ENCODE measurements around the gene CSK.

DNA sequence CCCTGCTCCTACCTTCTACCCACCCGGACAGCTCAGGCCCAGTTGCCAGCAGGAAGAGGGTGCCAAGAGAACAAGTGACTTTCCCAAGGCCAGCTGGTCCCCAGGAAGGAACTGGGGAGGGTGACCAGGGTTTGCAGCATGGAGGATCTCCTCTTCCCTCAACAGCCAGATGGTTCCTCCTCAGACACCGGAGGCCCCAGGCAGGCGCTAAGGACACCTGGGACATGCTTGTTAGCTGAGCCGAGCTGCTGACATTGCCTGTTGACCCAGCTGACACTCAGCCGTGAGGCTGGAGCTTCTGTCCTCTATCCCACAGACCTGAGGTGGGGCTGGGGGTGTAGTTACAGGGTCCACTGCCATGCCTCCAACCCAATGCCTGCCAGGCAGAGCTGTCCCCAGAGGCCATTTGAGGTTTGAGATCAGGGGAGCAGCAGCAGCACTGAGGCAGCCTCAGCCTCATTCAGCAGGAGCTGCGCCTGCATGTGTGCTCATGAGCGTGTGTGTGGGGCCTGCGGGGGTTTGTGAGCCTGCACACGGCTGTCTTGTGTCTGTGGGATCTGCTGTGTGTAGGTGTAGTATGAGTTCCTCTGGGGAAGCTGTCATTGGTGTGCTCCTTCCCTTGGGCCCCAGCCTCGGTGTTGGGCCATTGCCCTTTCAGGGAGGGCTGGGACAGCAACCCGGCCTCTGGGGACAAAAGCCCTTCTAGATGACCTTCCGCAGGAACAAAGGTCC, 51.7 kb downstream of the CSK start:
- TF ChIP-seq, protein P1, sequence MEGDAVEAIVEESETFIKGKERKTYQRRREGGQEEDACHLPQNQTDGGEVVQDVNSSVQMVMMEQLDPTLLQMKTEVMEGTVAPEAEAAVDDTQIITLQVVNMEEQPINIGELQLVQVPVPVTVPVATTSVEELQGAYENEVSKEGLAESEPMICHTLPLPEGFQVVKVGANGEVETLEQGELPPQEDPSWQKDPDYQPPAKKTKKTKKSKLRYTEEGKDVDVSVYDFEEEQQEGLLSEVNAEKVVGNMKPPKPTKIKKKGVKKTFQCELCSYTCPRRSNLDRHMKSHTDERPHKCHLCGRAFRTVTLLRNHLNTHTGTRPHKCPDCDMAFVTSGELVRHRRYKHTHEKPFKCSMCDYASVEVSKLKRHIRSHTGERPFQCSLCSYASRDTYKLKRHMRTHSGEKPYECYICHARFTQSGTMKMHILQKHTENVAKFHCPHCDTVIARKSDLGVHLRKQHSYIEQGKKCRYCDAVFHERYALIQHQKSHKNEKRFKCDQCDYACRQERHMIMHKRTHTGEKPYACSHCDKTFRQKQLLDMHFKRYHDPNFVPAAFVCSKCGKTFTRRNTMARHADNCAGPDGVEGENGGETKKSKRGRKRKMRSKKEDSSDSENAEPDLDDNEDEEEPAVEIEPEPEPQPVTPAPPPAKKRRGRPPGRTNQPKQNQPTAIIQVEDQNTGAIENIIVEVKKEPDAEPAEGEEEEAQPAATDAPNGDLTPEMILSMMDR (IDR thresholded peaks at IDR 0.05), result no peak
- TF ChIP-seq POLR2A (IDR thresholded peaks at IDR 0.05), result no peak
